Liver (tissue), 9 donors: ENCODE measurements around the gene TNFAIP1. TPM values are rescaled to one million over a fixed set of nuclear protein-coding genes. Genes with fewer than 3 reads are reported as not detected.

Experiments used
- DNase-seq: peaks from one replicate; pipeline ENCODE4 v3.0.0-alpha.2; 2017; ENCODE audit warnings: low spot score
- H3K27ac ChIP-seq, 2 donors: one replicate each; pipeline ENCODE4 v1.7.0; 2013; ENCODE audit warnings: inconsistent platforms in 2 of 2, low read length in 2 of 2, control low read depth in 1 of 2, low read depth in 1 of 2, mild to moderate bottlenecking in 1 of 2
- H3K27me3 ChIP-seq, 4 donors: one replicate each; pipeline versions ENCODE4 v1.6.1 to v1.7.0; 2013; ENCODE audit warnings: low read length in 3 of 4, inconsistent platforms in 1 of 4, mild to moderate bottlenecking in 1 of 4, moderate library complexity in 1 of 4; ENCODE audit not compliant: control insufficient read depth in 4 of 4, insufficient read depth in 4 of 4
- H3K36me3 ChIP-seq, 4 donors: one replicate each; pipeline versions ENCODE4 v1.6.1 to v1.7.0; 2013; ENCODE audit warnings: low read length in 3 of 4, mild to moderate bottlenecking in 3 of 4, low read depth in 1 of 4, moderate library complexity in 1 of 4; ENCODE audit not compliant: control insufficient read depth in 4 of 4, insufficient read depth in 3 of 4
- H3K4me1 ChIP-seq, 4 donors: one replicate each; pipeline versions ENCODE4 v1.6.1 to v1.7.0; 2013; ENCODE audit warnings: low read length in 3 of 4, mild to moderate bottlenecking in 3 of 4, moderate library complexity in 1 of 4; ENCODE audit not compliant: control insufficient read depth in 4 of 4, insufficient read depth in 4 of 4
- H3K4me3 ChIP-seq, 3 donors: one replicate each; pipeline versions ENCODE4 v1.6.1 to v1.7.0; 2013; ENCODE audit warnings: low read length in 3 of 3, control low read depth in 1 of 3, low read depth in 1 of 3, mild to moderate bottlenecking in 1 of 3
- H3K9ac ChIP-seq, 2 donors: one replicate each; pipeline ENCODE4 v1.7.0; 2013; ENCODE audit warnings: low read length in 2 of 2, mild to moderate bottlenecking in 2 of 2, moderate library complexity in 2 of 2, control low read depth in 1 of 2, low read depth in 1 of 2
- H3K9me3 ChIP-seq, 4 donors: one replicate each; pipeline versions ENCODE4 v1.6.1 to v1.7.0; 2013; ENCODE audit warnings: low read length in 3 of 4; ENCODE audit not compliant: control insufficient read depth in 4 of 4
- CTCF ChIP-seq: fragments of 150-350 bp; IDR thresholded peaks from 2 replicates; pipeline ENCODE4 v1.5.1; 2017; ENCODE audit warnings: improper control_type of control experiment, low read depth, low read length; ENCODE audit not compliant: missing input control
- EGR1 ChIP-seq, 2 donors: IDR thresholded peaks; 2 replicates each; pipeline ENCODE4 v1.6.1; 2016 to 2018; ENCODE audit warnings: antibody characterized with exemption in 2 of 2, low read depth in 2 of 2
- FOXA1 ChIP-seq: IDR thresholded peaks from 2 replicates; pipeline ENCODE4 v1.6.1; 2016; ENCODE audit warnings: antibody characterized with exemption
- FOXA2 ChIP-seq: IDR thresholded peaks from 2 replicates; pipeline ENCODE4 v1.6.1; 2016; ENCODE audit warnings: antibody characterized with exemption
- GABPA ChIP-seq, 2 donors: IDR thresholded peaks in 1 of 2; conservative IDR thresholded peaks in 1 of 2; 2 replicates each; pipeline ENCODE4 v1.6.1; 2016; ENCODE audit warnings: antibody characterized with exemption in 2 of 2, mild to moderate bottlenecking in 1 of 2, moderate library complexity in 1 of 2
- HNF4A ChIP-seq, 2 donors: conservative IDR thresholded peaks; 2 replicates each; pipeline ENCODE4 v1.6.1; 2016; ENCODE audit warnings: antibody characterized with exemption in 2 of 2, mild to moderate bottlenecking in 2 of 2
- HNF4G ChIP-seq: IDR thresholded peaks from 2 replicates; pipeline ENCODE4 v1.6.1; 2016; ENCODE audit warnings: antibody characterized with exemption
- JUND ChIP-seq, 2 donors: IDR thresholded peaks; 2 replicates each; pipeline ENCODE4 v1.6.1; 2016; ENCODE audit warnings: antibody characterized with exemption in 2 of 2
- NR2F2 ChIP-seq: IDR thresholded peaks from 2 replicates; pipeline ENCODE4 v1.6.1; 2016; ENCODE audit warnings: antibody characterized with exemption
- RAD21 ChIP-seq, 2 donors: IDR thresholded peaks; 2 replicates each; pipeline ENCODE4 v1.6.1; 2016; ENCODE audit warnings: antibody characterized with exemption in 2 of 2, mild to moderate bottlenecking in 2 of 2
- REST ChIP-seq: IDR thresholded peaks from 2 replicates; pipeline ENCODE4 v1.6.1; 2016; ENCODE audit warnings: antibody characterized with exemption, mild to moderate bottlenecking
- RXRA ChIP-seq, 2 donors: IDR thresholded peaks; 2 replicates each; pipeline ENCODE4 v1.6.1; 2017 to 2018; ENCODE audit warnings: antibody characterized with exemption in 2 of 2, mild to moderate bottlenecking in 1 of 2
- TAF1 ChIP-seq: conservative IDR thresholded peaks from 2 replicates; pipeline ENCODE4 v1.6.1; 2016; ENCODE audit warnings: antibody characterized with exemption, mild to moderate bottlenecking
- YY1 ChIP-seq: IDR thresholded peaks from 2 replicates; pipeline ENCODE4 v1.6.1; 2016; ENCODE audit warnings: antibody characterized with exemption, mild to moderate bottlenecking
- WGBS: extraction: QIAGEN DNeasy Blood & Tissue Kit; methylation state at CpG from one replicate; pipeline ENCODE4 v1.1.7; 2013; 5-methylcytosine and 5-hydroxymethylcytosine counted together
- polyA plus RNA-seq, 2 donors: library from polyadenylated mRNA; stranded (reverse) in 1 of 2; unstranded in 1 of 2; fragments of 200-250 nt in 1 of 2; fragments of >200 nt in 1 of 2; fragmentation: Nextera tagmentation in 1 of 2; extraction: Ambion mirVana in 1 of 2; gene quantifications; one replicate each; pipeline versions ENCODE4 v1.2.1 to v1.2.3, GENCODE V29; 2013 to 2015
- total RNA-seq, 2 donors: library from RNA; depleted of rRNA; stranded (reverse); fragments of >200 nt; gene quantifications; one replicate each; pipeline ENCODE4 v1.2.3, GENCODE V29; 2014
- TF ChIP-seq, protein P1 (sequence below): IDR thresholded peaks from 2 replicates; pipeline ENCODE4 v1.6.1; 2016; ENCODE audit warnings: antibody characterized with exemption
- TF ChIP-seq, protein P2 (sequence below): IDR thresholded peaks from 2 replicates; pipeline ENCODE4 v1.6.1; 2016; ENCODE audit warnings: antibody characterized with exemption
- TF ChIP-seq, protein P3 (sequence below): IDR thresholded peaks from 2 replicates; pipeline ENCODE4 v1.6.1; 2016; ENCODE audit warnings: antibody characterized with exemption
- donor health status: healthy.
- donor health status: healthy.
- donor health status: healthy.
- donor health status: healthy.
- donor health status: healthy.

Gene TNFAIP1
- total and polyA plus RNA-seq, 4 donors, result 11.7 to 31.7 (median 19.6) TPM

- H3K36me3 ChIP-seq, result peaks cover 3 to 16% (median 8%) of the 10 kb centered on the region in 4 donors
- no peak for DNase-seq
- WGBS, result 37% methylated on average over 21 of the region's 21 CpGs
- no peaks in the 10 kb centered on the region for H3K9me3 ChIP-seq
- TF ChIP-seq YY1 (no peak), EGR1 (IDR thresholded peaks at IDR 0.05; ENCODE audit: low read depth in 2 of 2) (no peak), RXRA (IDR thresholded peaks at IDR 0.05) (no peak), FOXA2 (no peak), JUND (IDR thresholded peaks at IDR 0.05) (no peak), CTCF (no peak), HNF4G (no peak), HNF4A (conservative IDR thresholded peaks at IDR 0.05) (no peak), TAF1 (no peak), RAD21 (IDR thresholded peaks at IDR 0.05) (no peak), REST (no peak)
- TF ChIP-seq, protein P1, sequence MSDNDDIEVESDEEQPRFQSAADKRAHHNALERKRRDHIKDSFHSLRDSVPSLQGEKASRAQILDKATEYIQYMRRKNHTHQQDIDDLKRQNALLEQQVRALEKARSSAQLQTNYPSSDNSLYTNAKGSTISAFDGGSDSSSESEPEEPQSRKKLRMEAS, result no peak
- TF ChIP-seq, protein P2, sequence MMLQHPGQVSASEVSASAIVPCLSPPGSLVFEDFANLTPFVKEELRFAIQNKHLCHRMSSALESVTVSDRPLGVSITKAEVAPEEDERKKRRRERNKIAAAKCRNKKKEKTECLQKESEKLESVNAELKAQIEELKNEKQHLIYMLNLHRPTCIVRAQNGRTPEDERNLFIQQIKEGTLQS, result no peak
- H3K27ac ChIP-seq, result peak overlapping the region; percentile 75 to 77
- H3K9ac ChIP-seq, result peak overlapping the region in 1 of 2 donors; percentile 67
- no peaks in the 10 kb centered on the region for H3K27me3 ChIP-seq
- peaks cover 4 to 53% (median 36%) of the 10 kb centered on the region in 4 donors for H3K4me1 ChIP-seq
- peak overlapping the region; percentile 68 to 82 (median 72) for H3K4me3 ChIP-seq
Observed at GRCh38 chr17:28367641-28368305, 32.2 kb downstream of the TNFAIP1 start.

DNA sequence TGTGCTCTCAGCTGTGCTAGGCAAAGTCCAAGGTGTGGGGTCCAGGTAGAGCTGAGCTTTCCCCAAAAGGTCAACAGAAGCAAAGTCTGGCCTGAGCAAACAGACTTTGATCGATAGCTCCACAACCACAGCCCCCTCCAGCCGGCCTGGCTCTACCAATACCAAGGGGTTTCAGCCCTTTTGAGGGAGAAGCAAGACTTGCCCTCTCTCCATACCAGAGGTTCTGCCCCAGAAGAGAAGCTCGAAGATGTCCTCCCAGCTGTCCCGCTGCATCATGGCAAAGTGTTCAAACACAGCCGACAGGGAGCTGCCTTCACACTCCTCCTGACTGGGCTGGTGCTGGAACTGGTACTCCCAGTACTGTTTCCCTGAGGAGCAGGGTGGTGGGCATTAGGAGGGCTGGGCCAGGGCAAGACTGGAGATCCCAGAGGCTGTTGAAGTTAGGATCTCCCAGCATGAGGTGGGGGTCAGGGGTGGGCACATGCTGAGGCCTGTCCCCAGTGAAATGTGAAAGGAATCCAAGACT lies 32.8 kb downstream of the TNFAIP1 start:
- WGBS, result 31% methylated on average over 5 of the region's 5 CpGs
- Histone ChIP-seq H3K27ac (peak overlapping the region; percentile 75 to 77), H3K4me3 (peak overlapping the region; percentile 68 to 93 (median 72)), H3K4me1 (peaks cover 4 to 57% (median 36%) of the 10 kb centered on the region in 4 donors), H3K27me3 (no peaks in the 10 kb centered on the region), H3K36me3 (peaks cover 3 to 12% (median 8%) of the 10 kb centered on the region in 4 donors), H3K9me3 (no peaks in the 10 kb centered on the region), H3K9ac (peak overlapping the region; percentile 82 to 93)
- no peak for DNase-seq
- TF ChIP-seq GABPA (IDR thresholded peaks at IDR 0.05 in 1 of 2, conservative IDR thresholded peaks at IDR 0.05 in 1 of 2) (peak in 1 of 2 donors; percentile 62), FOXA2 (peak; percentile 82), HNF4A (conservative IDR thresholded peaks at IDR 0.05) (peak; percentile 99), EGR1 (IDR thresholded peaks at IDR 0.05; ENCODE audit: low read depth in 2 of 2) (peak; percentile 22 to 26), CTCF (no peak), RXRA (IDR thresholded peaks at IDR 0.05) (peak; percentile 89 to 92), YY1 (peak; percentile 65), FOXA1 (peak; percentile 84), RAD21 (IDR thresholded peaks at IDR 0.05) (peak in 1 of 2 donors; percentile 32), TAF1 (peak; percentile 90), NR2F2 (peak; percentile 91), JUND (IDR thresholded peaks at IDR 0.05) (peak; percentile 45 to 82), HNF4G (peak; percentile 99)
- TF ChIP-seq, protein P1, result peak; percentile 69
- TF ChIP-seq, protein P3, sequence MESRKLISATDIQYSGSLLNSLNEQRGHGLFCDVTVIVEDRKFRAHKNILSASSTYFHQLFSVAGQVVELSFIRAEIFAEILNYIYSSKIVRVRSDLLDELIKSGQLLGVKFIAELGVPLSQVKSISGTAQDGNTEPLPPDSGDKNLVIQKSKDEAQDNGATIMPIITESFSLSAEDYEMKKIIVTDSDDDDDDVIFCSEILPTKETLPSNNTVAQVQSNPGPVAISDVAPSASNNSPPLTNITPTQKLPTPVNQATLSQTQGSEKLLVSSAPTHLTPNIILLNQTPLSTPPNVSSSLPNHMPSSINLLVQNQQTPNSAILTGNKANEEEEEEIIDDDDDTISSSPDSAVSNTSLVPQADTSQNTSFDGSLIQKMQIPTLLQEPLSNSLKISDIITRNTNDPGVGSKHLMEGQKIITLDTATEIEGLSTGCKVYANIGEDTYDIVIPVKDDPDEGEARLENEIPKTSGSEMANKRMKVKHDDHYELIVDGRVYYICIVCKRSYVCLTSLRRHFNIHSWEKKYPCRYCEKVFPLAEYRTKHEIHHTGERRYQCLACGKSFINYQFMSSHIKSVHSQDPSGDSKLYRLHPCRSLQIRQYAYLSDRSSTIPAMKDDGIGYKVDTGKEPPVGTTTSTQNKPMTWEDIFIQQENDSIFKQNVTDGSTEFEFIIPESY, result peak; percentile 80
- TF ChIP-seq, protein P2, result peak; percentile 25
